GM12891 (cell line): ENCODE data around the gene ZNF471.

Experiments
- PAX5 ChIP-seq: IDR thresholded peaks from 2 replicates; pipeline ENCODE4 v1.6.1; 2011; ENCODE audit warnings: low read length, moderate library complexity, mild to moderate bottlenecking; ENCODE audit not compliant: insufficient read depth, severe bottlenecking
- POLR2A ChIP-seq: IDR thresholded peaks from 2 replicates; pipeline ENCODE4 v1.6.1; 2011; ENCODE audit warnings: low read depth, low read length, control low read depth
- POLR2AphosphoS5 ChIP-seq: IDR thresholded peaks from 2 replicates; pipeline ENCODE4 v1.6.1; 2011; ENCODE audit warnings: low read depth, low read length, control low read depth
- POU2F2 ChIP-seq: IDR thresholded peaks from 2 replicates; pipeline ENCODE4 v1.6.1; 2011; ENCODE audit warnings: low read depth, mild to moderate bottlenecking, control low read depth, low read length, moderate library complexity
- SPI1 ChIP-seq: IDR thresholded peaks from 2 replicates; pipeline ENCODE4 v1.6.1; 2011; ENCODE audit warnings: low read depth, low read length, control low read depth
- TAF1 ChIP-seq: IDR thresholded peaks from 2 replicates; pipeline ENCODE4 v1.6.1; 2011; ENCODE audit warnings: low read depth, low read length, control low read depth

DNA sequence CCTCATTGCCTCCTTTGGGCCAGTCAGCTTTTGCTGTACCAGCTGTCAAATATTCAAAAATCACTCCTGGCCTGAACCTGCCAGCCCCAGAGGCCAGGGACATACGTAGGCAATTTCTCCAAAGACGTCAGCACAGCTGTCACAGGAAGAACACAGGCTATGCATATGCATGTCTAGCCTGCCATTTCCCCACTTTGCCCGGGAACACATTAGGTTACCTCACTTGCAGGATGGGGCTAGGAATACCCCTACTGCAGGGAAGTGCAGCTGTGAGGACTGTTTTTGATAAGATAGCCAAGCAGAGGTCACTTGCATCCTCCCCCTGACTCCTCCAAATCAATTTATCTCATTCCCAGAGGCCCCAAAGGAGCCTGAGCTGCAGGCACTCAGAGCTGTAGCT, 33.3 kb upstream of the ZNF471 start:
- TF ChIP-seq POLR2A (no peak), POU2F2 (no peak), POLR2AphosphoS5 (no peak), TAF1 (no peak), PAX5 (no peak), SPI1 (no peak)
